ENCODE data around the gene MARK4. TPM values are rescaled to one million over a fixed set of nuclear protein-coding genes. Genes with fewer than 3 reads are reported as not detected.

MARK4 gene
- total RNA-seq, 1 experiment from 2014 or later = 37.7 TPM

DNA sequence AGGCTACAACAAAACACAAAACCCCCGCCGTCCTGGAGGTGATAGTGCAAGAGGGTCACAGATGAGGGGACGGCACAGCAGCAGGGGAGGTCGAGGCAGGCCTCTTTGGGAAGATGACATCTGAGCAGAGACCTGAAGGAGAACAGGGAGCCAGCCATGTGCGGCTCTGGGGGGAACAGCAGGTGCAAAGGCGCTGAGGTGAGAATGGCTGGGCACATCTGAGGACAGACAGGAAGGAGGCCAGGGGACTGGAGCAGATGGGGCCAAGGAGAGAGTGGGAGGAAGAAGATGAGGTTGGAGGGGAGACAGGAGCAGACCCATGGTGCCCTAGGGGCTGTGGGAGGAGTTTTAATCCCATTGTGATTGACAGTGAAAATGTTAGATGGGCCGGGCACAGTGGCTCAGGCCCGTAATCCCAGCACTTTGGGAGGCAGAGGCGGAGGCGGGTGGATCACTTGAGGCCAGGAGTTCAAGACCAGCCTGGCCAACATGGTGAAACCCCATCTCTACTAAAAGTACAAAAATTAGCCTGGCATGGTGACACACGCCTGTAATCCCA lies 73.4 kb downstream of the MARK4 start:
- H3K79me2 ChIP-seq (ENCODE audit: insufficient read depth, low read length) = no peaks in the 10 kb centered on the region
- H3K4me1 ChIP-seq (ENCODE audit: control insufficient read depth in 1 of 2, insufficient read depth in 2 of 2, low read length in 2 of 2) = peaks cover 23 to 29% of the 10 kb centered on the region in 2 experiments
- TF ChIP-seq EZH2 (IDR thresholded peaks at IDR 0.05) = no peak
- no peak for TF ChIP-seq RAD21 (IDR thresholded peaks at IDR 0.05; ENCODE audit: low read depth)
- no peak for TF ChIP-seq TCF7L2 (IDR thresholded peaks at IDR 0.05; ENCODE audit: borderline replicate concordance, extremely low read depth, insufficient read depth, insufficient read length)
- TF ChIP-seq, protein P1, sequence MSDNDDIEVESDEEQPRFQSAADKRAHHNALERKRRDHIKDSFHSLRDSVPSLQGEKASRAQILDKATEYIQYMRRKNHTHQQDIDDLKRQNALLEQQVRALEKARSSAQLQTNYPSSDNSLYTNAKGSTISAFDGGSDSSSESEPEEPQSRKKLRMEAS (IDR thresholded peaks at IDR 0.05) = no peak
- TF ChIP-seq POLR2A (IDR thresholded peaks at IDR 0.05; ENCODE audit: borderline replicate concordance, extremely low read depth, insufficient read depth, insufficient read length) = no peak
- no peak for TF ChIP-seq ELF1 (IDR thresholded peaks at IDR 0.05; ENCODE audit: borderline replicate concordance, low read depth)
- TF ChIP-seq EGR1 (IDR thresholded peaks at IDR 0.05; ENCODE audit: low read depth) = no peak
- TF ChIP-seq CTCF (IDR thresholded peaks at IDR 0.05 in 2 of 3, conservative IDR thresholded peaks at IDR 0.05 in 1 of 3; ENCODE audit: borderline replicate concordance in 1 of 3, insufficient read depth in 1 of 3, low read depth in 2 of 3, low read length in 2 of 3) = no peak
- TF ChIP-seq ZFX (IDR thresholded peaks at IDR 0.05) = no peak
- no peak for TF ChIP-seq JUND (IDR thresholded peaks at IDR 0.05)
- no peak for TF ChIP-seq CEBPB (IDR thresholded peaks at IDR 0.05; ENCODE audit: low read depth)
- TF ChIP-seq CBX3 (IDR thresholded peaks at IDR 0.05; ENCODE audit: low read depth) = no peak
- no peak for TF ChIP-seq YY1 (IDR thresholded peaks at IDR 0.05; ENCODE audit: extremely low read depth, insufficient replicate concordance, low read depth, low read length)
- no peak for TF ChIP-seq SRF (IDR thresholded peaks at IDR 0.05; ENCODE audit: low read depth)
- no peak for TF ChIP-seq SIN3A (IDR thresholded peaks at IDR 0.05; ENCODE audit: low read depth)
- no peak for TF ChIP-seq FOSL1 (IDR thresholded peaks at IDR 0.05; ENCODE audit: low read depth)
- H3K9me2 ChIP-seq (ENCODE audit: insufficient read depth) = no peaks in the 10 kb centered on the region
- H4K20me1 ChIP-seq (ENCODE audit: insufficient read depth) = no peaks in the 10 kb centered on the region
- H3K27ac ChIP-seq (ENCODE audit: low read depth, low read length) = no peak overlapping the region
- CTCF ChIA-PET = no interaction called here
- no peak overlapping the region for H3K9ac ChIP-seq (ENCODE audit: low read length)
- H3K36me3 ChIP-seq (ENCODE audit: control insufficient read depth in 1 of 2, insufficient read depth in 2 of 2, low read length in 2 of 2) = no peaks in the 10 kb centered on the region
- H2AFZ ChIP-seq (ENCODE audit: low read depth, low read length, poor library complexity, severe bottlenecking) = no peak overlapping the region
- H3K4me2 ChIP-seq (ENCODE audit: low read length) = no peak overlapping the region
- POLR2A ChIA-PET = no interaction called here
- no TSS peak for BruUV-seq (replicated peaks)
- intact Hi-C loops (cut with micrococcal nuclease) = no loop called here
- H3K4me3 ChIP-seq (replicated peaks in 1 of 2; ENCODE audit: low read depth in 1 of 2, low read length in 2 of 2) = no peak overlapping the region
- DNase-seq (ENCODE audit: low read depth, low spot score) (no peak), ATAC-seq (no peak)
- no peaks in the 10 kb centered on the region for H3K27me3 ChIP-seq (ENCODE audit: insufficient read depth, low read length)
- RAD21 ChIA-PET (ENCODE audit: low non-redundant PET in 1 of 2, low total read pairs in 2 of 2, uncharacterized antibody in 2 of 2, unreplicated experiment in 2 of 2) = no interaction called here
- no peaks in the 10 kb centered on the region for H3K9me3 ChIP-seq (ENCODE audit: control insufficient read depth in 1 of 2, insufficient read depth in 1 of 2, low read depth in 1 of 2, low read length in 2 of 2)
